ENCODE data around the gene ERBB4.
"Not testable (repeated sequence)": the region's sequence is repeated elsewhere in the genome, so short reads cannot be mapped to it uniquely, and the experiment has no call there.

The ERBB4 gene

DNA sequence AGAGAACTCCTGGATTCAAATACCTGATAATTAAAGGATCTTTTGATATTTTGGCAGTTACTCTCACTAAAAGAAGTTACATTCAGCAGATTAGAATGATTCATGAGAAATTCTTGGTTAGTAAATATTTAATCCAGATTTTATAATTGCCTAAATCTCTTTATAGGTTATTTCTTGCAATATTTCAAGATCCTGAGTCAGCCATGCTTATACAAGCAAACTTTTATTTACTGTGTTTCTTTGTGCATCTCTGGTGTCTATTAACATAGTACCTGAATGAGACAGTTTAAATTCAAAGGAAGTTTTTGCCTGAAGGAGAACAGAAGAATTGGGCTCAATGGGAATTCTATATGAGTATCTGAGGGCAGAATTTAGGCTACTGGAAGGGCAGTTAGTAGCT is 249.3 kb downstream of the ERBB4 start:
- DNase-seq (ENCODE audit: low spot score) = no peak

DNA sequence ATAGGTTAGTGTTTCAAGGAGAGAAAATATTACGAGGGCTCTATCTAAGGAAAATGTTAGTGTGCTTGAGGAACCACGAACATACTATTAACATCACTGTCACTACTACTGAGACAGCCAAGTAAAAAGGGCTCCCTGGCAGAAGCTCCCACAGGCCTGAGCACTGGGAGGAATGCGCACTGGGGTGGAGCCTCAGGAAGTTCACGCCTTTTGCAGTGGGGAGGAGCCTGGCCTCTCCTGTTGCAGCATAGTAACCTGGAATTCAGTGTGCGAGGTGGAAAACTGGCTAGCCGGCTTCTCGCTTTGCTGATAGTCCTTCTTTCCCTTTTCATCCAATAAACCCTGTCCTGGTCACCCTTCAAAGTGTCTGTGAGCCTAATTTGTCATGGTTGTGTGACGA is 250.3 kb downstream of the ERBB4 start:
- no peak for DNase-seq (ENCODE audit: low spot score)

GRCh38 chr2:212284166-212284565 is 254.4 kb downstream of the ERBB4 start:
- DNase-seq (ENCODE audit: low spot score) = no peak

DNA sequence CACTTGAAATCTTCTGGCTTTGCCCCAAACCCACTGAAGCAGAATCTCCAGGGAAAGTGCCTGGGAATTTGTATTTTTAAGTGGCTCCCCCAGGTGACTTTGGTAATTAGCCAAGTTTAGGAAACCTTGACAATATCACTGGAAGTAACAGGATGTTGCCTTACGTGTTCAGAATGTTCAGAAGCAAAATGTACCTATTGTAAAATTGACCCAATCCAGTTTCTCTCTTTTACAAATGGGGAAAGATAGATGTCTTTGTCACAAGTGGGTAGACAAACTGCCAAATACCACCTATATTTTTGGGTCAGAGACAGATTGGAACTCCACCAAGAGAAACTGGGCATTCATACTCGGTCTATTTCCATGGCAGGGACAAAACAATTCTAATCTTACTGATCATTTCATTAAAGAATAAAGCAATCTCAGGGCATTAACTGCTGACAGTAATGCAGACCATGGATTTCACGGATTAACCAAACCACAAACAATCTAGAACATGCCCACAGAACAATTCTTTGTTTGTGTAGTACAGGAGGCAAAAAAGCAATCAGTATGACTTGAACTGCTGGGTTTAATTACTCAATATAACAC is 255.8 kb downstream of the ERBB4 start:
- no peak for DNase-seq (ENCODE audit: low spot score)

DNA sequence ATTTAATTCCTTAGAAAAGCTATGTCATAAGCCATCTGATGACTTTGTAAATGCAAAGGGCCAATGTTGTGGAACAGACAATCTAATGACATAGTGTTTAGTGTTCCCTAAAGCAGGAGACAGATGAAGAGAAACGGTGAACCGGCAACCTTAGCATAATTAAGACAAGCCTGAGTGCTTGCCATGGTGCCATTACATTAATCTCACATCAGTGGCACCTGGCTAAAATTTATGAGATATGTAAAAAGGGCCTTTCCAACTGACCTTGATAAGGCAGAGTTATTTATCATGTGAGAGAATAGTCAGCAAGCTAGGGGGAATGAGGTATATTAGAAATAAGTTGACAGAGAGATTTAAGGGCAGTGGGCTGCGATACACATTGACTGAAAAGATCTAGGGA is 261.8 kb downstream of the ERBB4 start:
- no peak for DNase-seq (ENCODE audit: low spot score)

GRCh38 chr2:212274215-212274614 is 264.4 kb downstream of the ERBB4 start:
- no peak for DNase-seq (ENCODE audit: low spot score)

GRCh38 chr2:212271583-212271982 is 267.0 kb downstream of the ERBB4 start:
- DNase-seq (ENCODE audit: low spot score) = no peak

DNA sequence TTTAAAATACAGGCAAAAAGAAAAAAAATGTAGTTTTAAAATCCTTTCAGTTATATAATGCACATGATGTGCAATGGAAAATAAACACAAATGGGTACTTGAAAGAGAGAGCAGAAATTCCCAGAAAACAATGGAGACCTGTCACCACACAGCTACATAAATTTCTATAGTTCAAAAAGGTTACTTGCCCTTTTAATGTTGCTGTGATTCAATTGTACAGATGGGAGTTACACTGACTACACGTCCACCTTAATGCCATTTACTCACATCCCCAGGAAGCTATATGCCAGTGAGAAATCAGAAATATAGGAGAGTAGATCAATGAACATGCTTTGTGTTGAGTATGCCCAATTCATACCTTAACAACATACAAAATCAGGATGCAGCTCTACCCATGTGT is 269.6 kb downstream of the ERBB4 start:
- DNase-seq (ENCODE audit: low spot score) = no peak

DNA sequence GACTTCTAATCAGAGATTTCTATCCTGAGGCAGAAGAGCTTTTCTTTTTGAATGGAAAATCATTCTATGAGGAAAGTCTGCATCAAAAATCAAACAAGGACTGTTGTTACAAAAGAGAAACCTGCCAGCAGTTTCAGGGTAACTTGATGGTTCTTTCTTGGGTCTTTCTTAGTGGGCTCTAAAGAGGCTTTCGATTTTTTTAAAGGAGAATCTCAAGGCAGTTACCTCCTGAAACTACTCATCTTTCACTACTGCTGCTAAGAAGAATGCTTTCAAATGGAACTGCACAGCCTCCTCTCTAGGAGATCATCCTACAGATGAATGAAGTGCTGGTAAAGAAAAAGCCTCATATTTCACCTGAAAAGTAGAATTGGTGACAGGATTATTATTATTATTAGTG is 272.3 kb downstream of the ERBB4 start:
- DNase-seq (ENCODE audit: low spot score) = no peak

GRCh38 chr2:212265777-212266176 is 272.8 kb downstream of the ERBB4 start:
- no peak for DNase-seq (ENCODE audit: low spot score)

- DNase-seq (ENCODE audit: low spot score) = no peak
These were observed 274.4 kb downstream of the ERBB4 start for GRCh38 chr2:212264187-212264586.

GRCh38 chr2:212259226-212259625 is 279.4 kb downstream of the ERBB4 start:
- DNase-seq (ENCODE audit: low spot score) = no peak

DNA sequence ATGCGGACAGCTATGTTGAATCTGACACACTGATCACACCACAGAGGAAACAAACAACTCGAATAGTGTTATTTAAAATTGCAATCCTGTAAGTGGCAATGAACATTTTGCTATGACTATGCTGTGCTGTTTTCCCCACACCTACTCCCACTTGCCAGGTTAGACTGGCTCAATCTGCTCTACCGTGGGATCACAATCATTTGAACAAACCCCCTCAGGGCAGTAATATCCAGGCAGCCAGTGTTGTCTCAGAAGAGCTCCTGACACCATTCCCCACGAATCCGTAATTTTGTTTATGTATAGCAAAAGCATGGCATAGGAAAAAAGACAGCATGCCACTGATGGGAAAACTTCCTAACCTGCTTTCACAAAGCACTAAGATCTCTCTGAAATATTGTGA is 284.3 kb downstream of the ERBB4 start:
- DNase-seq (ENCODE audit: low spot score) = no peak

DNA sequence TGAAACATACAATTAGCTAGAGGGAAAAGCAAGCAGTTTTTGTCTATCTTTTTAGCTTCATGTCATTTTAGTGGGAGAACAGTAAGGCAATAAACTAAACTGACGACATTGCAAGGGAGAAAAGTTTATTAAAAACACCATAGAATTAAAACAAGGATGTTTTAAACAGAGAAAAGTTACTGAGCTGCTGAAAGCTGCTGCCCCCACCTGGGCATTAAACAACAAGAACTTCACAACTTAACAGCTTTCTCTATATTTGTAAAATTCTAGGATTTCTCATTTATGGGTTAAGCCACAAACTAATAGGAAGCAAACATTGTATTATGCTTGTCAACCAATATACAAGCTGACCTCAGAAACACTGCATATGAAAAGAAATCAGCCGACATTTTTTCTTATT is 289.2 kb downstream of the ERBB4 start:
- no peak for DNase-seq (ENCODE audit: low spot score)

DNA sequence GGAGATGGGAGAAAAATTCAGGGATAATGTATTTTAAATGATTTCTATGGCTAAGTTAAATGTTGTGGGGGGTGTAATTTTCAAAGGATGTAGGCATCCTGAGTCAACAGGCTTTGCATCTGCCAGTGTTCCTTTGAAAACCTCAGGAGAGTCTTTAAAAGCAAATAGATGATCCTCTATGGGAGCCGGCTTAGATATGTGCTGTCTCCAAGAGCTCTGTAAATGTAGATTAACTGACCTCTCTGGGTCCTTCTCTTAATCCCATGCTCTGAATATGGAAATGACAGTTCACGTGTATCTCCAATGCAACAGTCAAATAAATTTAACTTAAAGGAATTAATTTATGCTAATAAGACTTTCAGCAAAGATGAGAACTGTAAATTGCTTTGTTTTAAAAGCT is 292.7 kb downstream of the ERBB4 start:
- DNase-seq (ENCODE audit: low spot score) = no peak

GRCh38 chr2:212242724-212243123 is 295.9 kb downstream of the ERBB4 start:
- no peak for DNase-seq (ENCODE audit: low spot score)

- not testable (repeated sequence) for DNase-seq (ENCODE audit: low spot score)
These were observed 300.4 kb downstream of the ERBB4 start for GRCh38 chr2:212238152-212238551.

DNA sequence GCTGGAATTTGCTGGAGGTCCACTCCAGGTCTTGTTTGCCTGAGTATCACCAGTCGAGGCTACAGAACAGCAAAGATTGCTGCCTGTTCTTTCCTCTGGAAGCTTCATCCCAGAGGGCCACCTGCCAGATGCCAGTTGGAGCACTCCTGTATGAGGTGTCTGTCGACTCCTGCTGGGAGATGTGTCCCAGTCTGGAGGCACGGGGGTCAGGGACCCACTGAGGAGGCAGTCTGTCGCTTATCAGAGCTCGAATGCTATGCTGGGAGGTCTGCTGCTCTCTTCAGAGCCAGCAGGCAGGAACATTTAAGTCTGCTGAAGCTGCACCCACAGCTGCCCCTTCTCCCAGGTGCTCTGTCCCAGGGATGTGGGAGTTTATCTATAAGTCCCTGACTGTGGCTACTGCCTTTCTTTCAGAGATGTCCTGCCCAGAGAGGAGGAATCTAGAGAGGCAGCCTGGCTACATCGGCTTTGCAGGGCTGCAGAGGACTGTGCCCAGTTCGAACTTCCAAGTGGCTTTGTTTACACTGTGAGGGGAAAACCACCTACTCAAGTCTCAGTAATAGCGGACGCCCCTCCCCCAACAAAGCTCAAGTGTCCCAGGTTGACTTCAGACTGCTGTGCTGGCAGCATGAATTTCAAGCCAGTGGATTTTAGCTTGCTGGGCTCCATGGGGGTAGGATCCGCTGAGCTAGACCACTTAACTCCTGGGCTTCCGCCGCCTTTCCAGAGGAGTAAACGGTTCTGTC is 301.1 kb downstream of the ERBB4 start:
- no peak for DNase-seq (ENCODE audit: low spot score)

DNA sequence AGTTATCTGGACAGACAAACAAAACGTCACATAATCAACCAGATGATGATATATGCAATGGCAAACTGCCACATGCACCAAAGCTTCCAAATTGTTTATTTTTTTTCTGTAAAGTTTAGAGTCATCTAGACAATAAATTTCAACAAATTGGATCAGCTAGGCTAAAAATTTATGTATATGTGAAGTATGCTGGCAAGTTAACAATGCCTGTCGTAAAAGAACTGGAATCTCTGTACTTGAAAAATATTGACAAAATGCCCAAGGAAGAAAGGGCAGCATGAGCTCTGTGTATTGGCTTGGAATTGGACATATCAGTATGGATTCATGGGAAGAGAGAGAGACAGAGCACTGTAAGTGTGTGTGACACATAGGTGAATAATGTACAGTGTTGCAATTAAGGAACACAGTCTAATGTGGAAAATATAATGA is 309.8 kb downstream of the ERBB4 start:
- DNase-seq (ENCODE audit: low spot score) = no peak

- DNase-seq (ENCODE audit: low spot score) = no peak
These were observed 310.8 kb downstream of the ERBB4 start for GRCh38 chr2:212227755-212228154.

DNA sequence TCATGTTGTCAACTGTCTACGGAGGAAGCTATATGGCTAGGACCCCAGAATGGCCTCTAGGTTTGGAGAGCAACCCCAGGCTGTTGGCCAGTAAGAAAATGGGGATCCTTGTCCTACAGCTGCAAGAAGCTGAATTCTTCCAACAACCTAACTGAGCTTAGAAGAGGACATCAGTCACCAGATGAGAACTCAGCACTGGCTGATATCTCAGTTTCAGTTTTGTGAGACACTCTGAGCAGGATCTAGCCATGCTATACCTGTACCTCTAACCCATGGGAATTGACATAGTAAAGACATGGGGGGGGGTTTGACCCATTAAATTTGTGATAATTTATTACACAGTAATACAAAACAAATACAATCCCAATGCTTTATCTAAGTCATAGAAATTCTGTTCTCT is 312.5 kb downstream of the ERBB4 start:
- DNase-seq (ENCODE audit: low spot score) = no peak

GRCh38 chr2:212223696-212224095 is 314.9 kb downstream of the ERBB4 start:
- no peak for DNase-seq (ENCODE audit: low spot score)

DNA sequence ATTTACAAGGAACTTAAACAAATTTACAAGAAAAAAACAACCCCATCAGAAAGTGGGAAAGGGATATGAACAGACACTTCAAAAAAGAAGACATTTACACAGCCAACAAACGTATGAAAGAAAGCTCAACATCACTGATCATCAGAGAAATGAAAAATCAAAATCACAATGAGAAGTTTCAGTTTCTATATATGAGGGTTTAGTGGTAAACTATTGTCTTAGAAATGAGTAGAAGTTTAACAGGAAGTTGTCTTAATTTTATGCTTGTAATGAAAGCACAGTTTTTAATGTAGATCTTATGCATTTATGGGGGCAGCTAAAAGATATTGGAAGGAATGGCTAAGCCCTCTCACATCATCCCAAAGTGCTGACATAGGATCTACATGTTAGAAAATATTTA is 325.4 kb downstream of the ERBB4 start:
- DNase-seq (ENCODE audit: low spot score) = no peak

- DNase-seq (ENCODE audit: low spot score) = no peak
These were observed 330.1 kb downstream of the ERBB4 start for GRCh38 chr2:212208467-212208866.

All from CD4-positive, alpha-beta T cell treated with Interleukin-2 at 100 ng/mL for 4 hours (primary cell).